Epidermal melanocyte (primary cell): ENCODE results near the gene PRKCB.
"Not testable (repeated sequence)": the region's sequence is repeated elsewhere in the genome, so short reads cannot be mapped to it uniquely, and the experiment has no call there.

Experiments
- DNase-seq: peaks from one replicate; pipeline ENCODE4 v3.0.0; 2011; ENCODE audit warnings: low spot score; ENCODE audit not compliant: insufficient read length

The PRKCB gene

DNA sequence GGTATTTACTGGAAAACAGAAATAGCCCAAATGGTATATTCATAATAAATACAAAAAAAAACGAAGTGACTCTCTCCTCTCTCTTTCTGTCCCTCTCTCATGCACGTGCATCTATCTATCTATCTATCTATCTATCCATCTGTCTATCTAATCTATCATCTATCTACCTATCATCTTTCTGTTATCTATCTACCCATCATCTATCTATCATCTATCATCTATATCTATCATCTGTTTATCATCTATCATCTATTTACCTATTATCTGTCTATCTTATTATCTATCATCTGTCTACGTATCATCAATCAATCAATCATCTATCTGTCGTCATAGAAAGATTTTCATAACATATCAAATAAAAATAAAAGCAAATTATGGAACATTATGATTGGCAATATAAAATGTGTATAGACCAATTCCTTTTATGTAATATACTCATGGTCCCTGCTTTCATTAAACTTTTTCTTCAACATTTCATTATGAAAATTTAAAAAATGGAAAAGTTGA lies 293.7 kb downstream of the PRKCB start:
- no peak for DNase-seq

DNA sequence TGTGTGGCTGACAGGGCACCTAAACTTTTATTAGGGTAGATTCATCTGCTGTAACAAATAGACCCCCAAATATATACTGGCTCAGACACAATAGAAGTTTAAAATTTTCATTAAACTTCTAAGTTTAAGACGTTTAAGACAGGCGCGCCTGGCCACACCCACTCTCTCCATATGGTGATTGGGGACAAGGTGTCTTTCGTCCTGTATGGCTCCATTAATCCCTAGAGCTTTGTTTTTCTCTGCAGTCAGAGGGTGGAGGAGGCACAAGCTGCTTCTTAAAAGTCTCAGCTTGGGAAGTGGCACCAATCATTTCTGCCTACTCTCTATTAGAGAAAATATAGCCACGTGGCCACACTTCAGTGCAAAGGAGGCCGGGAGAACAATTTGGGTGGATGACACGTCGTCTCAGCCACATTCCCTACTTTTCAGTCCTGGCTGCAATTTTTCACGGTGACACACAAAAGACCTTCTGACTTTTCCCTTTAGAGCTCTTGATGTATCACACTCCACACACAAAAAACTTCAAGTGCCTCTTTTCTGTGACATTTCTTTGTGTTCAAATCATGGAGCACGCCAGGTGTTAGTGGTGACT lies 294.8 kb downstream of the PRKCB start:
- DNase-seq: no peak

DNA sequence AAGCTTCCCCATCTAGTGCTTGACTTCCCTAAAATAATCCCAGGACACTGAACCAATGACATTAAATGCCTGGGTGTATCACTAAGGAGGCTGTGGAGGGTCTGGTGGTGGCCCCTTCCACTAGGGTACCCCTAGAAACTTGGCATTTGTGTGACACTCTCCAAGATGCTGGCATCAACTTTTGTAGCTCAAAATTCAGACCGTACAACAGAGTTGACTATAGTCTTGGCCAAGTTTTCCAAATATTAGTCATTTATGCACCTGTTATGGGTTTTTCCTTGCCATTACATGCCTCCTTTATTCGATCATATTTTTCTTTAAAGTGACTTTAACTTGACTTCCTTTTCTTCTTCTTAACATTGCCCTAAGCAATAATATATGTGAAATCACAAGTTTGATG lies 295.5 kb downstream of the PRKCB start:
- no peak for DNase-seq

DNA sequence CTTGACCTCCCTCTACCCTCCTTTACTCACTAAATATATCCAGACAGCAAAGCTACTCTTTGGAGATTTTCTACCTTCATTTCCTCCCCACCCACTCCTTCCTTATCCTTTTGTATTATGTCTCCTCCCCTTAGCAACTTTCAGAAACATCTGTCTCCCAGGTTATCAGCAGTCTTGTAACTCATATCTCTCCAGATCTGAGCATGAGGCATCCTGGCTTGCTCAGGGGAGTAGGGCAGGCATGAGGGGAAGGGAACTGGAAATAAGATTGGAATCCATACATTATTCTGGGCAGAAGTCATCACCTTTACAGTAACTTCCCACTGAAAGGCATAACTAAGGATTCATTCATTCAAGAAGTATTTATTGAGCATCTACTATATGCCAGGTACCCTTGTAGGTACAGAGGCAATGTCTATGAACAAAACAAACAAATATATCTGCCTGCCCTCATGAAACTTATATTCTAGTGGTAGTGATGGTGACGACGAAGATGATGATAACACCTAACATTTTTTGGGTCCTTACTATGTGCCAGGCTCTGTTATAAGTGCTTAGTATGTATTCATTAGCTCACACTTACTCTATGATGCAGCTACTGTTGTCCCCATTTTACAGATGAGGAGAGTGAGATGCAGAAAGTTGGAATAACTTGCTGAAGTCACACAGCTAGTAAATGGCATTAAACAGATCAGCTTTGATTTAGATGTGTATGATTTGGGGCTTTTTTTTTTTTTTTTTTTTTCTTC lies 296.4 kb downstream of the PRKCB start:
- DNase-seq: no peak

DNA sequence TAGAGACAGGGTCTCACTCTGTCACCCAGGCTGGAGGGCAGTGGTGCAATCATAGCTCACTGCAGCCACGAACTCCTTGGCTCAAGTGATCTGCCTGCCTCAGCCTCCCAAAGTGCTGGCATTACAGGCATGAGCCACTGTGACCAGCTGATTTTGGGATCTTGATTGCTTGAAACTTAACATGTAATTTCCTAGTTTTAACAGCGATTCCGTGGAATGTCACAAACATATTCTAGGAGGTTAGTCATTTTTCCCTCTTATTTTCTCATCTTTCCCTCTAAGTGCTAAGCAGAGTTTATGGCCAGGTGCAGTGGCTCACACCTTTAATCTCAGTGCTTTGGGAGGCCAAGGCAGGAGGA lies 297.0 kb downstream of the PRKCB start:
- no peak for DNase-seq

DNA sequence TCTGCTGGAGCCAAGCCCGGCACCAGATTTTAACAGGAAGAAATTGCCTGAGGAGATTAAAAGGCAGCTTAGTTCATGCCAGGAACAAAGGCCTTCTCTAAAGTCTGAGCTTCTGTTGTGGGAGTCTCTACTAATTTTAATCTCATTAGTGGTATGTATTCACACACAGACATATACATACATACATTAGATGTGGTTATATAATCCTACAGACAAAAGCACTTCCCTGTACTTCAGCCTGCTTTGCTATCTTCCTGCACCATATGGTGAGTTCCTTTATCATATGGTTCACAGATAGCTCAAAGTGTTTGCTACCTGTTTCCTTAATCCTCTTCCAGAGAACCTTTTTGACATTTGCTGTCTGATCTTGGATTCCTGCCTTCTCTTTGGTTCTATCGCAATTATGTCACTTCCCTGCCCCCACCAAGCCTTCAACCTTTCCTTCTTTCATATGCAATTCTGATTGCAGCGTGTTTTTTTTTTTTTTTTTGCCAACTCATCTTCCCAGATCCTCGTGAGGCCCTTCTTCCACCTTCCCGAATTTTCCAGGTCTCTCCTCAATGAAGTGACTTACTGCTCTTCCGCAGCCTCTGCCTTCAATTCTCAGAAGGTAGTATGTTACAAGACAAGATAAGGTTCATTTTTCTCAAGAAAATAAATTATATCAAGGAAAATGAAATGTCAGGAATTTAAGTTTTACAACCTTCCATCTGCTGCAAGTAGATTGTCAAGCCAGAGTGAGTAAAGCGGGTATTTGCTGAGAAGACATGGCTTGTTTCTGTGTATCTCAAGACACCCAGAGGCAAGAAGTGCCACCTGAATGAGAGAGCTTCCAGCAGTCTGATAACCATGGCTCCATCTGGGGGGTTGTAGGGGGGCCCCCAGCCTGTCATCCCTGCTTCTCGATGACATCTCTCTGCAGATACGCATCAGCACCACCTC lies 300.1 kb downstream of the PRKCB start:
- no peak for DNase-seq

DNA sequence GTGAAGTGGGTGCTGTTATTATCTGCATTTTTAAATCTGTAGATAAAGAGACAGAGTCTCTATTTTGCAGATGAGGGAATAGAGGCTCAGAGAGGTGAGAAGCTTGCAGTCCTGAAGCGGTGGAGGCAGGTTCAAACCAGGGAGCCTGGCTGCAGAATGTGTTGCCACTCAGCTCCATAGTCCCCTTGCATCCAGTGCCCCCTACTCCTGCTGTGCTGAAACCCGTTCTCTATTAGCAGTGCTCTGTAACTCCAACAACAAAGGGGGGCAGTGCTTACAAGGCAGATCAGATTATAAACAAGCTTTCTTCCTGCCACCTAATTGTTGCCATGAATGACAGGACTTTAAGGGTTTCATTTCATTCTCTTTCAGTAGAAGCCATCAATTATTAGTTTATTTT lies 302.2 kb downstream of the PRKCB start:
- no peak for DNase-seq

DNA sequence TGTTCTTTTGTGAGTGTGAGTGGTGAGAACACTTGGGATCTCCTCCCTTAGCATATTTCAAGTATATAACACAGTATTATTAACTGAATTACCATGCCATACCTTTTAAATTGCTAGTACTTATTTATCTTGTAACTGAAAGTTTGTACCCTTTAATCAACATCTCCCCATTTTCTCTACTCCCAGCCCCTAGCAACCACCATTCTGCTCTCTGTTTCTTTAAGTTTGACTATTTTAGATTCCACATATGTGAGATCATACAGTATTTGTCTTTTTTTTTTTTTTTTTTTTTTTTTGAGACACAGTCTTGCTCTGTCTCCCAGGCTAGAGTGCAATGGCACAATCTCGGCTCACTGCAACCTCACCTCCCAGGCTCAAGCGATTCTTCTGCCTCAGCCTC lies 302.8 kb downstream of the PRKCB start:
- DNase-seq: no peak

DNA sequence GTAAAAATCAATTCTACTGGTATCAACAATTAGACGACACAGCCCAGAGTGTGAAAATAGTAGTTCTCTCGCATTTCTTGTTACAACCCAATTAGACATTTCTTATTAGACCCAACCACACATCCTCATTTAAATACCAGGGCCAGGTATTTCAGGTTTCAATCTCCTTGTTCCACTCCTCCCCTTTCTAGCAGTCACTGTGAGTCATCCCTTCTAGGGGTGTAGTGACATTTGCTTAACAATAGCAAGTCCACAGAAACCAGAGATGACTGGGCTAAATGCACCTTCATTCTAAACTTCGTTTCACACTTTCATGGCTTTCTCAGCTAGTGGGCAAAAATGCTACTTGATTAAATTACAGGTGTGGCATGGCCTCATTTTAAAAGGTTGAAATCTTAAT lies 303.5 kb downstream of the PRKCB start:
- no peak for DNase-seq

DNA sequence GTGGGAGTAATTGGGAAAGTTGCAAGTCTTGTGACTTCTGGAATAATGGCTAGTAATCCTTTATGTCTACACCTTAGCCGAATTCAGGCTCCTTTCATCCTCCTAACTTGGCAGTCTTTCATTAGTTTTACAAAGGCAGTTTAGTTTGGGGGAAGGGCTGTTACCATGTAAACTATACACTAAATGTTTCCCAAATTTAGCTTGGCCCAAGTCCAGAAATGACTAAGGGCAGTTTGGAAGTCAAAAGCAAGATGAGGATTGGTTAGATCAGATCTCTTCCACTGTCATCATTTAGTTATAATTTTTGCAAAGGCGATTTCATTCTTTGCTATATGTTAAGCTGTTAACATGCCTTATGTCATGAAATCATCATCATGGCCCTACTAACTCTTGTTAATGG lies 304.9 kb downstream of the PRKCB start:
- no peak for DNase-seq

DNA sequence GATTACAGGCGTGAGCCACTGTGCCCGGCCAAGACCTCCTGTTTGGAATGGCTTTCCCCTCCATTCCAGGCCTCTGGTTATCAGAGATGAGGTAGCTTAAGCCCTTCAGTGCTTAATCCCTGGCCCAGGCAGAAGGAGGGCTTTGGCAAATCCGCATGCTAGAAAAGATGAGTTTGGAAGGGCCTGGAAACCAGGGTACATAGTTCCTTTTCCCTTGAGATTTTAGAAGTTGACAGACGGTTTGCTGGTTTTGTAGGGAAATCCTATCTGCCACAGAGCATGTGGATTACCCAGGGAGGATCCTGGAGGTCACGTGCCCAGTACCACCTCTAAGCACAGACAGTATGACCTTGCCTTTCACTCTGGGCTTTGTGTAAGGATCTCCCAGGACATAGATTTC lies 305.7 kb downstream of the PRKCB start:
- DNase-seq: no peak

DNA sequence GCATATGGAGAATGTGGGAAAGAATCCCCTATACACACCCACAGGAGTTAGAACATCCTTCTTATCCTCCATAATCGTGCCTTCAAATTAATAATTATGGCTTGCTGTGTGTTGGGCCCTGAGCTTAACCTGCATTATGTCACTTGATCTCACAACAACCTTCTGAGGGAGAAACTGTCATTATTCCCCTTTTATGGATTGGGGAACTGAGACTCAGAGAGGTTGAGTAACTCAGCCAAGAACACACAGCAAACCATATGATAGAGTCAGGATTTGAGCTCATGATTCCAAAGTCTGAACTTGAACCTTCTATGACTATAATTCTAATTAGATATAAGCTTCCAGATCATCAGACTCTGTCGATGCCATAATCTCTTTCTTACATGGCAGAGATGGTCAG lies 306.1 kb downstream of the PRKCB start:
- no peak for DNase-seq

DNA sequence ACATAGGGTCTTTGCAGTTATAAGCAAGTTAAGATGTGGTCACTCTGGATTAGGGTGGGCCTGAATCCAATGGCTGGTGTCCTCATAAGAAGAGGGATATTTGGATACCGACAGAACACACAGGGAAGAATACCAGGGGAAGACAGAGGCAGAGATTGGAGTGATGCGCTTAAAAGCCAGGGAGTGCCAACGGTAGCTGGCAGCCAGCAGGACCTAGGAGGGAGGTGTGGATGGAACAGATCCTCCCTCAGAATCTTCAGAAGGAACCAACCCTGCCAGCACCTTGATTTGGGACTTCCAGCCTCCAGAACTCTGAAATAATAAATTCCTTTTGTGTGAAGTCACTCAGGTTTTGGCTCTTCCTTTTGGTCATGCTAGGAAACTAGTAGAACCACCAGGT lies 310.1 kb downstream of the PRKCB start:
- no peak for DNase-seq

DNA sequence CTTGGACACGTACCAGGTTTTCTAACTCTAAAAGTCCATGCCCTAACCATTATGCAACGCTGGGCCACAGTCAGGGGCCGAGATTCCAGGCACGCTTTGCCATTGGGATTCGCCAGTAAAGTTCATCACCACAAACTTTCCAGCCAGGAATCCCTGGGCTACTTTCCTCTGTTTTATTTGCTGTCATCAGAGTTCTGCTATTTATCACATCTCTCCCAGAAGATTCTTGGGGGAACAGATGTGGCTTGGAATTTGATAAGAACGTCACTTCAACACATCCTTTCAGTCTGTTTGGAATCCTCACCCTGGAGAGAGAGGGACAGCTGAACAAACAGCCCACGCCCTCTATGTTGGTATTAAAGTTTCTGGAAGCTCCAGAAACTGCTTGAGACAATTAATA lies 310.7 kb downstream of the PRKCB start:
- no peak for DNase-seq

DNA sequence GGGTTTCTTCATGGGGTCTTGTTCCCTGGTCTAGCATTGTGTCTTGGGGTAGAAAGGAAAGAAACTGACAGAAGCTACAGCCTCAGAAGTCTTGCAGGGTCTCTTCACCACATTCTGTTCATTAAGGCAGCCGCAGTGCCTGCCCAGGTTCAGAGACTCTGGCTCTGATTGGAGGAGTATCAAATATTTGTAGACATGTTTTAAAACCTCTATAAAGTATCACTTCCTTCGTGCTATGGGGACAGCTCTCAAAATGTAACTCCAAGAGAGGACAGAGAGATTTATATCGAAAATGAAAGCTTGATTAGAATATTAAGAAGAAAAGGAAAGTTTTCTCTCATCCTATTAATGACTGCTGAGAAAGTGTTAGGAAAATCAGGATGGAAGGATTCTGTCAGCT lies 313.3 kb downstream of the PRKCB start:
- DNase-seq: no peak

DNA sequence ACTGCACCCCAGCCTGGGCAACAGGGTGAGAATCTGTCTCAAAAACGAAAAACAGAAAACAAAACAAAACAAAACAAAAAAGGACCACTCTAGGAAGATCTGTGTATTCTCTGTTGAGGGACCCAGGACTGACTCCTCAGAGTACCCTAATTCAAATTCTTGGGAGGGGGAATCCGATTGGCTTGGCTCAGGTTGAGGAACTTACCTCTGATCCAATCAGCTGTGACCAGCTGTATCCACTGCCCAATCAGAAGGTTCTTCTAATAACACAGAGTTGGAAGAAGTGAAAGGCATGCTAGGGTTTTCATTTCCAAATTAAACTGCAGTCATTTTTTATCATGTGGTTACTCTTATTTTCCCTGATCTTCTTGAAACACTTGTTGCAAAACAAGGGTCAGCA lies 314.5 kb downstream of the PRKCB start:
- no peak for DNase-seq

DNA sequence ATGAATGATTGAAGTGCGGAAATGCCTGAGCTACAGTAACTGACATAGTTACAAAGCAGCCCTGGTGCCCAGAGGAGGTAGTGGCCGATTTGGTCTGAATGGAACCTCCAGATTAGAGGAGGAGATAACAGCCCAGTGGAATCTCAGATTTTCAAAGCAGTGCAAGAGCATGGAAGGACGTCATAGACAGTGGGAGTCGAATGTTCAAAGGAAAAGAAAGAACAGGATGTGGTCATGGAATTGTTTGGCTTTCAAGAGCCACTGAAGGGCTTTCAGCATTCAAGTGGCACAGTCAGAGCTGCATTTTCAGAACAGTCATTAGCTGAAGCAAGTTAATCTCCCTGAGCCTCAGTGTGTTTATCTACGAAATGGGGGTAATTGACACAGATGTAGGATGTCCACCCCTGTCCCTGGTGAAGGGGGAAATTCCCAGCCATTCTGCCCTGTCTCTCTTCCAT lies 315.7 kb downstream of the PRKCB start:
- no peak for DNase-seq

DNA sequence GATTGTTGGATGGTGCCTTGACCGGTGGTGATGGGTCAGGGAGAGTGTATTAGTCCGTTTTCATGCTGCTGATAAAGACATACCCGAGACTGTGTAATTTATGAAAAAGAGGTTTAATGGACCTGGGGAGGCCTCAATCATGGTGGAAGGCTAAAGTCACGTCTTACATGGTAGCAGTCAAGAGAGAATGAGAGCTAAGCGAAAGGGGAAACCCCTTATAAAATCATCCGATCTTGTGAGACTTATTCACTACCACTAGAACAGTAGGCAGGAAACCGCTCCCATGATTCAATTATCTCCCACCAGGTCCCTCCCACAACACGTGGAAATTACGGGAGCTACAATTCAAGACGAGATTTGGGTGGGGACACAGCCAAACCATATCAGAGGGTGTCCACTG lies 316.3 kb downstream of the PRKCB start:
- DNase-seq: not testable (repeated sequence)

DNA sequence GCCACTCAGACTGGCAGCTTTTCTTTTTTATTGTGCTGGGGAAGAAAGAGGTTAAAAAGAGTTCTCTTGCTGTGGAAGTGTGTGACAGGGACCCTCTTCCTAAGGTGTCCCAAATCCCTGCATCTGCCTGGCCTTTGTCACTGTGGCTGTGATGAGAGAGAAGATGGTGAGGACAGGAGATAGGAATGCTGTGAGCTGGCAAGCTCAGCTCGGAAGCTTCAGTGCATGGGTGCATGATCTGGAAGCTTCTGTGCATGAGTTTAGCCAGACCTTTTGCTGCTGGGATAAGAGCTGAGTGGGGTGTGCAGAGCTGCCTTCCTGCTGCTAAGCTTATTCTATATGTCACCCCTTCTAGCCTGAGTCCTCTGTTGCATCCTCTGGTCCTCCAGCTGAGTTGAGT lies 317.0 kb downstream of the PRKCB start:
- no peak for DNase-seq

DNA sequence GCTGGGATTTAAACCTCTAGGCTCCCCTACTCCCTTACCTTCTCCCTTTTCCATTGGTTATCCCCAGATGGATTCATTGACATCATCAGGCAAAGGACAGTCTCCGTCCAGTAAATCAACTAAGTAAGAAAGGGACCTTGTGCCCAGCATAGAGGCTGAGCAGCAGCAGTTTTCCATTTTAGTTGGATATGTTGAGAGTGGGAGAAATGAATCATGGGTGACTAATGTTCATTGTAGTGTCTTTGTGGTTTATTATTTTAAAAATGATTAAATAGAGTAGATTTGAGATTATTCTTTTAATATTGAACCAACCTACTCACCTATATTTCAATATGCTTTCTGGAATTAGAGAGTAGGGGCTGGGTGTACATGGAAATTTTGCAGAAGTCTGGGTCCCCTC lies 321.0 kb downstream of the PRKCB start:
- DNase-seq: no peak

DNA sequence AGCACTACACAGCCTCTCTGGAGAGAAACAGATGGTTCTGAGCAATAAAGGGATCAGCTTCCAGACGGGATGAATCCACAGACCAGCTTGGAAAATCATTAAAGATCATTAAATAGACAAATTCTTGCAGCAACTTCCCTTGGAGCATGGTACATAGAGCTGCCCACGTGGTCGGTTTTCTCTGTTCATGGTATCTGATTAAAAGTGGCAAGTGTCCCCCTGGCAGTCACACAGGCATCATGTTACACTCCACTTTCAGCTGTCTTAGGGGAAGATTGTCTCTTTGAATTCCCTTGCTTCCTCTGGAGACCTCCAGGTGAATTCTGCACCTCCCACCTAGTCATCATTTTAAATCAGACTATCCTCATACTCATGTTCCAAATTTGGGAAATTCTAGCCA lies 328.2 kb downstream of the PRKCB start:
- no peak for DNase-seq

DNA sequence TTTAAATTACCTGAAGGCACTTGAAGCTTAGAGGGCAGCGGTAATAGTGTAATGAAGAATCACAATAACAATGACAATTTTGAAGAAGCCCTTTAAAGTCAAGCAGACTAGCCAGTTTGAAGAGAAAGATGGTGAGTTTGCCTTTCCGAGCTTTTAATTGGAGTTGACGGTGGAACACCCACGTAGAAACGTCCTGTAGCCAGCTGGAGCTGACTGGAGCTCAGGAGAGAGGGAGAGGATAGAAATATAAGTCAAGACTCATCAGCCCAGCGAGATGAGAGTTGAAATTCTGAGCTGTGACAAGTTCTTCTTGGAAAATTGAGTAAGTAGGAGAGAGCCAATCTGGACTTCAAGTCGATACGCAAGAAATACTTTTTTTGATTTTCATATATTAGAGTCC lies 328.6 kb downstream of the PRKCB start:
- no peak for DNase-seq
